Activated naive CD8-positive, alpha-beta T cell (primary cell): ENCODE results near the gene MOGAT1.
"Not testable (repeated sequence)": the region's sequence is repeated elsewhere in the genome, so short reads cannot be mapped to it uniquely, and the experiment has no call there.

Experiments
- H3K27ac Mint-ChIP-seq: one replicate; pipeline ENCODE4 v1.8.0; 2021; ENCODE audit warnings: mixed read lengths
- H3K27me3 Mint-ChIP-seq: one replicate; pipeline ENCODE4 v1.8.0; 2021; ENCODE audit warnings: mixed read lengths
- H3K36me3 Mint-ChIP-seq: one replicate; pipeline ENCODE4 v1.8.0; 2021; ENCODE audit warnings: mixed read lengths
- H3K4me1 Mint-ChIP-seq: one replicate; pipeline ENCODE4 v1.8.0; 2021; ENCODE audit warnings: low read depth, mixed read lengths
- H3K4me3 Mint-ChIP-seq: one replicate; pipeline ENCODE4 v1.8.0; 2021; ENCODE audit warnings: mild to moderate bottlenecking, mixed read lengths
- H3K9me3 Mint-ChIP-seq: one replicate; pipeline ENCODE4 v1.8.0; 2021; ENCODE audit warnings: low read depth, mixed read lengths

Gene MOGAT1

GRCh38 chr2:222713002-222713401 lies 41.5 kb downstream of the MOGAT1 start:
- H3K4me3 Mint-ChIP-seq, result no peak overlapping the region
- H3K27ac Mint-ChIP-seq, result no peak overlapping the region
- H3K36me3 Mint-ChIP-seq, result peaks cover 3% of the 10 kb centered on the region
- H3K27me3 Mint-ChIP-seq, result peaks cover 23% of the 10 kb centered on the region
- H3K4me1 Mint-ChIP-seq, result peaks cover 3% of the 10 kb centered on the region
- no peaks in the 10 kb centered on the region for H3K9me3 Mint-ChIP-seq

- Mint-ChIP-seq H3K27ac (no peak overlapping the region), H3K4me1 (peaks cover 3% of the 10 kb centered on the region), H3K27me3 (peaks cover 18% of the 10 kb centered on the region), H3K36me3 (peaks cover 3% of the 10 kb centered on the region), H3K4me3 (no peak overlapping the region), H3K9me3 (no peaks in the 10 kb centered on the region)
These were observed 43.1 kb downstream of the MOGAT1 start for GRCh38 chr2:222714361-222715241.

- Mint-ChIP-seq H3K9me3 (no peaks in the 10 kb centered on the region), H3K4me3 (no peak overlapping the region), H3K27me3 (peaks cover 15% of the 10 kb centered on the region), H3K27ac (no peak overlapping the region), H3K4me1 (peaks cover 3% of the 10 kb centered on the region), H3K36me3 (peaks cover 3% of the 10 kb centered on the region)
These were observed 44.3 kb downstream of the MOGAT1 start for GRCh38 chr2:222715742-222716141.

- not testable (repeated sequence) for H3K4me1 Mint-ChIP-seq, H3K9me3 Mint-ChIP-seq, H3K27ac Mint-ChIP-seq, H3K27me3 Mint-ChIP-seq, H3K36me3 Mint-ChIP-seq, H3K4me3 Mint-ChIP-seq
These were observed 48.3 kb downstream of the MOGAT1 start for GRCh38 chr2:222719787-222720186.

- not testable (repeated sequence) for H3K27ac Mint-ChIP-seq
These were observed 50.1 kb downstream of the MOGAT1 start for GRCh38 chr2:222721597-222721996.

GRCh38 chr2:222722327-222722946 lies 51.0 kb downstream of the MOGAT1 start:
- no peaks in the 10 kb centered on the region for H3K9me3 Mint-ChIP-seq
- H3K4me3 Mint-ChIP-seq, result no peak overlapping the region
- no peaks in the 10 kb centered on the region for H3K27me3 Mint-ChIP-seq
- no peak overlapping the region for H3K27ac Mint-ChIP-seq
- H3K36me3 Mint-ChIP-seq, result no peaks in the 10 kb centered on the region
- H3K4me1 Mint-ChIP-seq, result no peaks in the 10 kb centered on the region

More at GRCh38 chr2:222721597-222721996, 50.1 kb downstream of the MOGAT1 start:
- not testable (repeated sequence) for H3K4me3 Mint-ChIP-seq, H3K4me1 Mint-ChIP-seq, H3K36me3 Mint-ChIP-seq, H3K9me3 Mint-ChIP-seq, H3K27me3 Mint-ChIP-seq

GRCh38 chr2:222724208-222724607 lies 52.8 kb downstream of the MOGAT1 start:
- H3K36me3 Mint-ChIP-seq, result no peaks in the 10 kb centered on the region
- H3K9me3 Mint-ChIP-seq, result no peaks in the 10 kb centered on the region
- H3K27ac Mint-ChIP-seq, result no peak overlapping the region
- H3K4me3 Mint-ChIP-seq, result no peak overlapping the region
- no peaks in the 10 kb centered on the region for H3K4me1 Mint-ChIP-seq
- no peaks in the 10 kb centered on the region for H3K27me3 Mint-ChIP-seq

- Mint-ChIP-seq H3K4me3 (no peak overlapping the region), H3K4me1 (no peaks in the 10 kb centered on the region), H3K27ac (no peak overlapping the region), H3K36me3 (no peaks in the 10 kb centered on the region), H3K9me3 (no peaks in the 10 kb centered on the region), H3K27me3 (peaks cover 5% of the 10 kb centered on the region)
These were observed 57.2 kb downstream of the MOGAT1 start for GRCh38 chr2:222728621-222729020.

GRCh38 chr2:222730366-222730999 lies 59.0 kb downstream of the MOGAT1 start:
- Mint-ChIP-seq H3K4me1 (no peaks in the 10 kb centered on the region), H3K27me3 (peaks cover 9% of the 10 kb centered on the region), H3K27ac (no peak overlapping the region), H3K4me3 (no peak overlapping the region), H3K9me3 (no peaks in the 10 kb centered on the region), H3K36me3 (no peaks in the 10 kb centered on the region)

- Mint-ChIP-seq H3K36me3 (no peaks in the 10 kb centered on the region), H3K27me3 (peaks cover 12% of the 10 kb centered on the region), H3K4me1 (no peaks in the 10 kb centered on the region), H3K9me3 (no peaks in the 10 kb centered on the region), H3K27ac (no peak overlapping the region), H3K4me3 (no peak overlapping the region)
These were observed 59.8 kb downstream of the MOGAT1 start for GRCh38 chr2:222731201-222731621.

GRCh38 chr2:222732489-222733178 lies 61.2 kb downstream of the MOGAT1 start:
- peaks cover 12% of the 10 kb centered on the region for H3K27me3 Mint-ChIP-seq
- no peaks in the 10 kb centered on the region for H3K9me3 Mint-ChIP-seq
- no peaks in the 10 kb centered on the region for H3K4me1 Mint-ChIP-seq
- no peaks in the 10 kb centered on the region for H3K36me3 Mint-ChIP-seq
- no peak overlapping the region for H3K27ac Mint-ChIP-seq
- H3K4me3 Mint-ChIP-seq, result no peak overlapping the region

GRCh38 chr2:222733470-222733845 lies 62.0 kb downstream of the MOGAT1 start:
- H3K27me3 Mint-ChIP-seq, result peaks cover 12% of the 10 kb centered on the region
- H3K9me3 Mint-ChIP-seq, result no peaks in the 10 kb centered on the region
- no peak overlapping the region for H3K27ac Mint-ChIP-seq
- no peak overlapping the region for H3K4me3 Mint-ChIP-seq
- no peaks in the 10 kb centered on the region for H3K4me1 Mint-ChIP-seq
- H3K36me3 Mint-ChIP-seq, result no peaks in the 10 kb centered on the region

GRCh38 chr2:222733846-222734702 lies 62.6 kb downstream of the MOGAT1 start:
- H3K4me3 Mint-ChIP-seq, result no peak overlapping the region
- H3K9me3 Mint-ChIP-seq, result no peaks in the 10 kb centered on the region
- no peaks in the 10 kb centered on the region for H3K36me3 Mint-ChIP-seq
- H3K4me1 Mint-ChIP-seq, result peaks cover 6% of the 10 kb centered on the region
- H3K27ac Mint-ChIP-seq, result no peak overlapping the region
- H3K27me3 Mint-ChIP-seq, result peaks cover 12% of the 10 kb centered on the region

- no peaks in the 10 kb centered on the region for H3K36me3 Mint-ChIP-seq
- no peaks in the 10 kb centered on the region for H3K9me3 Mint-ChIP-seq
- H3K4me3 Mint-ChIP-seq, result no peak overlapping the region
- H3K27ac Mint-ChIP-seq, result no peak overlapping the region
- H3K4me1 Mint-ChIP-seq, result peaks cover 6% of the 10 kb centered on the region
- peaks cover 12% of the 10 kb centered on the region for H3K27me3 Mint-ChIP-seq
These were observed 63.2 kb downstream of the MOGAT1 start for GRCh38 chr2:222734703-222735014.
